Inferior parietal cortex (tissue), 1 donor: ENCODE measurements around the gene CD81.
"Not testable (repeated sequence)": the region's sequence is repeated elsewhere in the genome, so short reads cannot be mapped to it uniquely, and the experiment has no call there.

Experiments
- DNase-seq: peaks from one replicate; pipeline ENCODE4 v3.0.0-alpha.2; 2016; ENCODE audit errors: extremely low spot score

CD81 gene

GRCh38 chr11:2357246-2357645 lies 19.9 kb upstream of the CD81 start:
- DNase-seq = no peak

- DNase-seq = not testable (repeated sequence)
These were observed 19.5 kb upstream of the CD81 start for GRCh38 chr11:2357651-2358050.

- DNase-seq = no peak
These were observed 18.2 kb upstream of the CD81 start for GRCh38 chr11:2358754-2359442.

- no peak for DNase-seq
These were observed 17.6 kb upstream of the CD81 start for GRCh38 chr11:2359557-2359956.

GRCh38 chr11:2360081-2360642 lies 16.9 kb upstream of the CD81 start:
- no peak for DNase-seq

- no peak for DNase-seq
These were observed 15.5 kb upstream of the CD81 start for GRCh38 chr11:2361565-2361964.

- no peak for DNase-seq
These were observed 14.7 kb upstream of the CD81 start for GRCh38 chr11:2362414-2362813.

GRCh38 chr11:2363130-2363529 lies 14.0 kb upstream of the CD81 start:
- DNase-seq = no peak

GRCh38 chr11:2363577-2364370 lies 13.3 kb upstream of the CD81 start:
- no peak for DNase-seq

- DNase-seq = not testable (repeated sequence)
These were observed 12.7 kb upstream of the CD81 start for GRCh38 chr11:2364386-2364785.

- no peak for DNase-seq
These were observed 11.4 kb upstream of the CD81 start for GRCh38 chr11:2365571-2366210.

GRCh38 chr11:2366276-2366675 lies 10.8 kb upstream of the CD81 start:
- DNase-seq = no peak

GRCh38 chr11:2366733-2367132 lies 10.4 kb upstream of the CD81 start:
- no peak for DNase-seq

GRCh38 chr11:2367266-2368160 lies 9.6 kb upstream of the CD81 start:
- DNase-seq = no peak

GRCh38 chr11:2368178-2368850 lies 8.8 kb upstream of the CD81 start:
- DNase-seq = no peak

GRCh38 chr11:2368851-2369180 lies 8.3 kb upstream of the CD81 start:
- no peak for DNase-seq

- no peak for DNase-seq
These were observed 7.8 kb upstream of the CD81 start for GRCh38 chr11:2369320-2369719.

GRCh38 chr11:2369896-2370295 lies 7.2 kb upstream of the CD81 start:
- no peak for DNase-seq

- DNase-seq = no peak
These were observed 2.5 kb upstream of the CD81 start for GRCh38 chr11:2374456-2375201.

- no peak for DNase-seq
These were observed 1.7 kb upstream of the CD81 start for GRCh38 chr11:2375341-2375853.
